ENCODE measurements around the gene RAB8B.

GRCh38 chr15:63194302-63194701, 4.9 kb downstream of the RAB8B start:
- TF ChIP-seq CTCF (IDR thresholded peaks at IDR 0.05) (no peak), POLR2A (IDR thresholded peaks at IDR 0.05) (no peak)

Data from heart left ventricle (tissue), 13 donors.